GM12878 (cell line): ENCODE measurements around the gene PTPRH. TPM values are rescaled to one million over a fixed set of nuclear protein-coding genes. Genes with fewer than 3 reads are reported as not detected.

Experiments
- ATAC-seq: fragments of 200-7000 bp; cut with Tn5 transposase; 3 replicates; pipeline ENCODE4 v1.9.1; 2020; ENCODE audit warnings: mild to moderate bottlenecking, moderate library complexity
- Bru-seq: library from RNA; stranded (reverse); fragments of 400-500 nt; gene quantifications from one replicate; lab custom pipeline; 2021; lab: Mats Ljungman, UMichigan
- BruChase-seq, 2 experiments: library from RNA; stranded (reverse); fragments of 400-500 nt; gene quantifications; one replicate each; lab custom pipeline; 2021; lab: Mats Ljungman, UMichigan
- BruUV-seq: library from RNA; stranded (reverse); fragments of 400-500 nt; replicated peaks from 2 replicates; lab custom pipeline; 2021; lab: Mats Ljungman, UMichigan
- CTCF ChIA-PET: fragments of 300-600 bp; sonication (Branson Sonifier 250); formaldehyde crosslinking; extraction: SDS; loops from one replicate; lab custom pipeline; 2021; ENCODE audit warnings: inconsistent platforms; lab: Yijun Ruan, JAX
- POLR2A ChIA-PET: fragments of 350-600 bp; formaldehyde crosslinking; extraction: SDS; loops from one replicate; lab custom pipeline; 2021; ENCODE audit warnings: inconsistent platforms; lab: Charles Lee
- RAD21 ChIA-PET: fragments of 300-600 bp; sonication (Branson Sonifier 250); formaldehyde crosslinking; loops from one replicate; lab custom pipeline; 2023; ENCODE audit warnings: antibody characterized with exemption; ENCODE audit not compliant: unreplicated experiment; lab: Charles Lee
- SMC1A ChIA-PET: fragments of 300-600 bp; sonication (Branson Sonifier 250); formaldehyde crosslinking; loops from one replicate; lab custom pipeline; 2023; ENCODE audit not compliant: unreplicated experiment, uncharacterized antibody; lab: Charles Lee
- DNase-seq: peaks from one replicate; pipeline ENCODE4 v3.0.0-alpha.2; 2011; ENCODE audit warnings: low read depth, low spot score
- FAIRE-seq: peaks from 3 replicates; lab custom pipeline; 2011; peaks lifted over from hg19 to GRCh38; lab: Jason Lieb, UNC
- H2AFZ ChIP-seq: 2 replicates; pipeline ENCODE4 v1.6.0; 2011; ENCODE audit warnings: low read depth, low read length, control low read depth; ENCODE audit not compliant: control insufficient read depth
- H3K27ac ChIP-seq: 2 replicates; pipeline ENCODE4 v1.5.1; 2011; ENCODE audit warnings: control low read depth; ENCODE audit not compliant: control insufficient read depth, insufficient read depth
- H3K27me3 ChIP-seq, 2 experiments: replicated peaks in 1 of 2; 2 replicates each; pipeline versions ENCODE4 v1.6.0 to v1.6.1; 2011; ENCODE audit warnings: low read length in 1 of 2; ENCODE audit not compliant: control insufficient read depth in 2 of 2, insufficient read depth in 2 of 2
- H3K36me3 ChIP-seq, 2 experiments: 2 replicates each; pipeline ENCODE4 v1.5.1; 2011; ENCODE audit warnings: low read length in 1 of 2; ENCODE audit not compliant: control insufficient read depth in 2 of 2, insufficient read depth in 2 of 2
- H3K4me1 ChIP-seq: 2 replicates; pipeline ENCODE4 v1.6.1; 2011; ENCODE audit warnings: mild to moderate bottlenecking, low read length, moderate library complexity, mixed read lengths; ENCODE audit not compliant: control insufficient read depth, insufficient read depth
- H3K4me2 ChIP-seq: 2 replicates; pipeline ENCODE4 v1.6.0; 2011; ENCODE audit warnings: control low read depth; ENCODE audit not compliant: control insufficient read depth, insufficient read depth
- H3K4me3 ChIP-seq: fragments of 200-600 bp; sonication (generic); 2 replicates; pipeline ENCODE4 v1.5.1; 2016
- H3K79me2 ChIP-seq: 2 replicates; pipeline ENCODE4 v1.6.0; 2011; ENCODE audit warnings: low read length; ENCODE audit not compliant: control insufficient read depth, insufficient read depth
- H3K9ac ChIP-seq: 2 replicates; pipeline ENCODE4 v1.8.0; 2011; ENCODE audit warnings: low read length, control low read depth, mixed read lengths; ENCODE audit not compliant: control insufficient read depth, insufficient read depth
- H3K9me3 ChIP-seq: replicated peaks from 3 replicates; pipeline ENCODE4 v1.5.1; 2011; ENCODE audit warnings: mild to moderate bottlenecking, low read length; ENCODE audit not compliant: control insufficient read depth, insufficient read depth
- H4K20me1 ChIP-seq: 2 replicates; pipeline ENCODE4 v1.6.0; 2011; ENCODE audit not compliant: control insufficient read depth, insufficient read depth
- EGR1 ChIP-seq, 2 experiments: IDR thresholded peaks; 1 replicate in 1 of 2; 2 replicates in 1 of 2; pipeline ENCODE4 v1.6.1; 2011 to 2012; ENCODE audit warnings: low read depth in 2 of 2, low read length in 2 of 2, borderline replicate concordance in 1 of 2, mild to moderate bottlenecking in 1 of 2, moderate library complexity in 1 of 2
- MYB ChIP-seq: fragments of 150-350 bp; IDR thresholded peaks from 2 replicates; pipeline ENCODE4 v1.6.1; 2014; ENCODE audit warnings: mild to moderate bottlenecking, low read depth, low read length, borderline replicate concordance
- PAX8 ChIP-seq: fragments of 450-650 bp; IDR thresholded peaks from 2 replicates; pipeline ENCODE4 v1.6.1; 2017; ENCODE audit warnings: mild to moderate bottlenecking, moderate library complexity
- POLR2AphosphoS2 ChIP-seq: IDR thresholded peaks from 2 replicates; pipeline ENCODE4 v1.6.1; 2011; ENCODE audit warnings: low read depth, mild to moderate bottlenecking, low read length, improper control_type of control experiment, moderate library complexity
- RFX5 ChIP-seq: IDR thresholded peaks from 2 replicates; pipeline ENCODE4 v1.6.1; 2011; ENCODE audit warnings: low read depth, low read length, improper control_type of control experiment
- SRF ChIP-seq, 2 experiments: IDR thresholded peaks; 2 replicates each; pipeline ENCODE4 v1.6.1; 2011; ENCODE audit warnings: low read depth in 2 of 2, low read length in 2 of 2, mild to moderate bottlenecking in 1 of 2, moderate library complexity in 1 of 2
- YBX1 ChIP-seq: fragments of 450-650 bp; IDR thresholded peaks from 2 replicates; pipeline ENCODE4 v1.6.1; 2016; ENCODE audit warnings: antibody characterized with exemption
- WGBS: methylation state at CpG from one replicate; pipeline ENCODE4 v1.1.6; 2016; ENCODE audit warnings: low lambda C conversion rate; ENCODE audit not compliant: insufficient replicate concordance, insufficient coverage; ENCODE audit errors: missing lambda C conversion rate; 5-methylcytosine and 5-hydroxymethylcytosine counted together
- in situ Hi-C: fragments of 300-500 bp; cut with MboI; formaldehyde crosslinking; loops from 9 replicates; pipeline ENCODE4 v1.14.3; 2018; ENCODE audit warnings: mixed read lengths
- intact Hi-C: fragments of 100-400 bp; cut with micrococcal nuclease; formaldehyde crosslinking; loops from one replicate; pipeline ENCODE4 v1.14.2; 2022; ENCODE audit not compliant: unreplicated experiment
- long read RNA-seq, 2 experiments: library from polyadenylated mRNA; unstranded; transcript quantifications; one replicate each; pipeline ENCODE4 v2.0.0, GENCODE V29; 2019 to 2020
- polyA minus RNA-seq, 3 experiments: library from RNA; depleted of rRNA, polyadenylated mRNA; stranded (reverse); fragments of >200 nt; gene quantifications; 2 replicates each; pipeline ENCODE4 v1.2.3, GENCODE V29; 2011
- polyA plus RNA-seq, 11 experiments: library from polyadenylated mRNA; depleted of rRNA in 4 of 11; unstranded in 6 of 11; stranded (reverse) in 5 of 11; fragments of >200 nt; fragmentation: Nextera tagmentation in 4 of 11; fragmentation: Illumina TruSeq in 1 of 11; extraction: Ambion mirVana in 4 of 11; extraction: Trizol in 1 of 11; gene quantifications; 1 replicate in 1 of 11; 2 replicates in 10 of 11; pipeline versions ENCODE4 v1.2.1 to v1.2.3, GENCODE V29; 2011 to 2016; ENCODE audit warnings: inconsistent platforms in 2 of 11, missing spikeins in 2 of 11, low read depth in 1 of 11
- total RNA-seq, 4 experiments: library from RNA; depleted of rRNA in 3 of 4; stranded (reverse); fragments of >200 nt in 3 of 4; fragmentation: Illumina TruSeq in 1 of 4; extraction: Trizol in 1 of 4; gene quantifications; 2 replicates each; pipeline versions ENCODE4 v1.2.1 to v1.2.3, GENCODE V29; 2013 to 2021
- TF ChIP-seq, protein P1 (sequence below): IDR thresholded peaks from 2 replicates; pipeline ENCODE4 v1.6.1; 2012; ENCODE audit warnings: low read depth, low read length, improper control_type of control experiment
- TF ChIP-seq, protein P2 (sequence below): fragments of 450-650 bp; IDR thresholded peaks from 2 replicates; pipeline ENCODE4 v1.6.1; 2014; ENCODE audit warnings: mild to moderate bottlenecking
- TF ChIP-seq, protein P3 (sequence below): fragments of 450-650 bp; IDR thresholded peaks from 2 replicates; pipeline ENCODE4 v1.6.1; 2018; ENCODE audit warnings: mild to moderate bottlenecking, low read depth, moderate library complexity; ENCODE audit not compliant: partially characterized antibody

The PTPRH gene, protein sequence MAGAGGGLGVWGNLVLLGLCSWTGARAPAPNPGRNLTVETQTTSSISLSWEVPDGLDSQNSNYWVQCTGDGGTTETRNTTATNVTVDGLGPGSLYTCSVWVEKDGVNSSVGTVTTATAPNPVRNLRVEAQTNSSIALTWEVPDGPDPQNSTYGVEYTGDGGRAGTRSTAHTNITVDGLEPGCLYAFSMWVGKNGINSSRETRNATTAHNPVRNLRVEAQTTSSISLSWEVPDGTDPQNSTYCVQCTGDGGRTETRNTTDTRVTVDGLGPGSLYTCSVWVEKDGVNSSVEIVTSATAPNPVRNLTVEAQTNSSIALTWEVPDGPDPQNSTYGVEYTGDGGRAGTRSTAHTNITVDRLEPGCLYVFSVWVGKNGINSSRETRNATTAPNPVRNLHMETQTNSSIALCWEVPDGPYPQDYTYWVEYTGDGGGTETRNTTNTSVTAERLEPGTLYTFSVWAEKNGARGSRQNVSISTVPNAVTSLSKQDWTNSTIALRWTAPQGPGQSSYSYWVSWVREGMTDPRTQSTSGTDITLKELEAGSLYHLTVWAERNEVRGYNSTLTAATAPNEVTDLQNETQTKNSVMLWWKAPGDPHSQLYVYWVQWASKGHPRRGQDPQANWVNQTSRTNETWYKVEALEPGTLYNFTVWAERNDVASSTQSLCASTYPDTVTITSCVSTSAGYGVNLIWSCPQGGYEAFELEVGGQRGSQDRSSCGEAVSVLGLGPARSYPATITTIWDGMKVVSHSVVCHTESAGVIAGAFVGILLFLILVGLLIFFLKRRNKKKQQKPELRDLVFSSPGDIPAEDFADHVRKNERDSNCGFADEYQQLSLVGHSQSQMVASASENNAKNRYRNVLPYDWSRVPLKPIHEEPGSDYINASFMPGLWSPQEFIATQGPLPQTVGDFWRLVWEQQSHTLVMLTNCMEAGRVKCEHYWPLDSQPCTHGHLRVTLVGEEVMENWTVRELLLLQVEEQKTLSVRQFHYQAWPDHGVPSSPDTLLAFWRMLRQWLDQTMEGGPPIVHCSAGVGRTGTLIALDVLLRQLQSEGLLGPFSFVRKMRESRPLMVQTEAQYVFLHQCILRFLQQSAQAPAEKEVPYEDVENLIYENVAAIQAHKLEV
- not detected in 2 replicates for total RNA-seq (2013; cell fraction: nucleolus; rRNA removed)
- total RNA-seq (2014; rRNA removed) (not detected in 2 replicates), total RNA-seq (2014; rRNA removed; fragmentation: Illumina TruSeq; extraction: Trizol) (not detected in 2 replicates), total RNA-seq (2021) (0.08 and 0.13 TPM in 2 replicates), polyA plus RNA-seq (2011; rRNA removed) (not detected in 2 replicates), polyA plus RNA-seq (2014; fragmentation: Illumina TruSeq; extraction: Trizol) (not detected in 2 replicates), polyA plus RNA-seq (2014; fragmentation: Nextera tagmentation; extraction: Ambion mirVana) (not detected), polyA plus RNA-seq (2014; rRNA removed) (not detected in 2 replicates), polyA plus RNA-seq (2016; fragmentation: Nextera tagmentation; extraction: Ambion mirVana) (not detected), polyA minus RNA-seq (2011; rRNA and poly(A)+ RNA removed) (not detected in 2 replicates), Bru-seq, nascent RNA (percentile 11 among the genes with signal in this experiment), BruChase-seq, experiment 1, labeled RNA remaining after a 6-hour chase (percentile 9 among the genes with signal in this experiment), BruChase-seq, experiment 2, labeled RNA remaining after a 2-hour chase (percentile 10 among the genes with signal in this experiment)
- polyA plus RNA-seq (2011; ENCODE audit: low read depth), result not detected
- polyA plus RNA-seq (2011; cell fraction: cytosol; rRNA removed), result 0.01 TPM in 1 of 2 replicates, not detected in the other
- polyA plus RNA-seq (2011; cell fraction: nucleus; rRNA removed), result not detected in 2 replicates
- polyA plus RNA-seq (2012), result 0.13 TPM in 1 of 2 replicates, not detected in the other
- 0.31 and 0.40 TPM in 2 replicates for polyA minus RNA-seq (2011; cell fraction: cytosol; rRNA and poly(A)+ RNA removed)
- polyA minus RNA-seq (2011; cell fraction: nucleus; rRNA and poly(A)+ RNA removed), result not detected in 2 replicates
- long read RNA-seq, experiment 1, result 0 reads
- long read RNA-seq, experiment 2, result 0 reads

DNA sequence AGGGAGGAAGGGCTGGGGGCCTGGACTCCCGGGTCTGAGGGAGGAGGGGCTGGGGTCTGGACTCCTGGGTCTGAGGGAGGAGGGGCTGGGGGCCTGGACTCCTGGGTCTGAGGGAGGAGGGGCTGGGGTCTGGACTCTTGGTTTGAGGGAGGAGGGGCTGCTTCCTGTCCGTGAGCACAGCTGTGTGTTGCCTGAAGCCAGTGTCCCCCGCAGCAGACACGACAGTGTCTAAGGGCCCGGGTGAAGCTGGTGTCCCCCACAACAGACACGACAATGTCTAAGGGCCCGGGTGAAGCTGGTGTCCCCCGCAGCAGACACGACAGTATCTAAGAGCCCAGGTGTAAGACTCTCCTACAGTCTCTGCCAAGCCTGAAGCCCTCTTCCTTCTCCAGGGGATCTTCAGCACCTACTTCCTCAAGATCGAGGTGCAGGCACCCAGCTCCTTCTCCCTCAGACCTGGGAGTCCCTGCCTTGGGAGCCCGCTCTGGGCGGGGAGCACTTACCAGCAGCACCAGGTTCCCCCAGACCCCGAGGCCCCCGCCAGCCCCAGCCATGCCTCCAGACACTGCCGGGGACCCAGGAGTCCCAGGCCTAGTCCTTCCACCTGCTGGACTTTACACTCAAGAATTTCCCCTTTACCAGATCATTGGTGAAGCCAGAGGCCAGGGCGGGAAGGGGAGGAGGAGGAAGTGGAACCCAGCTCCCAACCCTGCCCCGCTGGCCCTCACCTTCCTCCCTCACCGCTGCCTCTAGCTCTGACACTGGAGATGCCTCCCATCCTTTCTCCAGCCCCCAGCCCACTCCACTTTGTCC is at the start of gene PTPRH:
TSS of gene PTPRH (minus strand) at position 622 of the 813 bp plus-strand sequence. CDS start at position 554, 68 bp downstream.
- Histone ChIP-seq H3K4me3 (no peak within 1 kb of the TSS), H3K36me3 (no peaks in the 10 kb centered on the region), H3K9me3 (peaks cover 3% of the 10 kb centered on the region; the same call in 1 of the 3 replicates), H3K4me1 (no peaks in the 10 kb centered on the region), H3K27me3 (no peaks in the 10 kb centered on the region), H4K20me1 (no peaks in the 10 kb centered on the region), H3K4me2 (no peak within 1 kb of the TSS), H2AFZ (no peak within 1 kb of the TSS), H3K27ac (no peak within 1 kb of the TSS), H3K79me2 (no peaks in the 10 kb centered on the region), H3K9ac (no peak within 1 kb of the TSS)
- in situ Hi-C loops (no loop called here), intact Hi-C loops (no loop called here)
- ATAC-seq, result no peak
- POLR2A ChIA-PET, result interaction anchor here (0.6 kb wide), 1 partner anchor 40 kb away, joined by 3 read pairs; no protein-coding TSS in a partner anchor
- CTCF ChIA-PET, result no interaction called here
- DNase-seq, result no peak
- 44% methylated on average over 16 of the region's 18 CpGs for WGBS
- RAD21 ChIA-PET, result no interaction called here
- no peak for FAIRE-seq
- SMC1A ChIA-PET, result no interaction called here
- BruUV-seq, result no TSS peak
- TF ChIP-seq YBX1 (no peak), EGR1 (IDR thresholded peaks at IDR 0.05; ENCODE audit: borderline replicate concordance in 1 of 2, low read depth in 2 of 2, low read length in 2 of 2) (no peak), SRF (IDR thresholded peaks at IDR 0.05; ENCODE audit: low read depth in 2 of 2, low read length in 2 of 2) (no peak), POLR2AphosphoS2 (no peak), RFX5 (no peak), MYB (no peak), PAX8 (no peak)
- TF ChIP-seq, protein P1, sequence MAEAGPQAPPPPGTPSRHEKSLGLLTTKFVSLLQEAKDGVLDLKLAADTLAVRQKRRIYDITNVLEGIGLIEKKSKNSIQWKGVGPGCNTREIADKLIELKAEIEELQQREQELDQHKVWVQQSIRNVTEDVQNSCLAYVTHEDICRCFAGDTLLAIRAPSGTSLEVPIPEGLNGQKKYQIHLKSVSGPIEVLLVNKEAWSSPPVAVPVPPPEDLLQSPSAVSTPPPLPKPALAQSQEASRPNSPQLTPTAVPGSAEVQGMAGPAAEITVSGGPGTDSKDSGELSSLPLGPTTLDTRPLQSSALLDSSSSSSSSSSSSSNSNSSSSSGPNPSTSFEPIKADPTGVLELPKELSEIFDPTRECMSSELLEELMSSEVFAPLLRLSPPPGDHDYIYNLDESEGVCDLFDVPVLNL, result no peak
- TF ChIP-seq, protein P2, sequence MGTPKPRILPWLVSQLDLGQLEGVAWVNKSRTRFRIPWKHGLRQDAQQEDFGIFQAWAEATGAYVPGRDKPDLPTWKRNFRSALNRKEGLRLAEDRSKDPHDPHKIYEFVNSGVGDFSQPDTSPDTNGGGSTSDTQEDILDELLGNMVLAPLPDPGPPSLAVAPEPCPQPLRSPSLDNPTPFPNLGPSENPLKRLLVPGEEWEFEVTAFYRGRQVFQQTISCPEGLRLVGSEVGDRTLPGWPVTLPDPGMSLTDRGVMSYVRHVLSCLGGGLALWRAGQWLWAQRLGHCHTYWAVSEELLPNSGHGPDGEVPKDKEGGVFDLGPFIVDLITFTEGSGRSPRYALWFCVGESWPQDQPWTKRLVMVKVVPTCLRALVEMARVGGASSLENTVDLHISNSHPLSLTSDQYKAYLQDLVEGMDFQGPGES, result no peak
- TF ChIP-seq, protein P3, sequence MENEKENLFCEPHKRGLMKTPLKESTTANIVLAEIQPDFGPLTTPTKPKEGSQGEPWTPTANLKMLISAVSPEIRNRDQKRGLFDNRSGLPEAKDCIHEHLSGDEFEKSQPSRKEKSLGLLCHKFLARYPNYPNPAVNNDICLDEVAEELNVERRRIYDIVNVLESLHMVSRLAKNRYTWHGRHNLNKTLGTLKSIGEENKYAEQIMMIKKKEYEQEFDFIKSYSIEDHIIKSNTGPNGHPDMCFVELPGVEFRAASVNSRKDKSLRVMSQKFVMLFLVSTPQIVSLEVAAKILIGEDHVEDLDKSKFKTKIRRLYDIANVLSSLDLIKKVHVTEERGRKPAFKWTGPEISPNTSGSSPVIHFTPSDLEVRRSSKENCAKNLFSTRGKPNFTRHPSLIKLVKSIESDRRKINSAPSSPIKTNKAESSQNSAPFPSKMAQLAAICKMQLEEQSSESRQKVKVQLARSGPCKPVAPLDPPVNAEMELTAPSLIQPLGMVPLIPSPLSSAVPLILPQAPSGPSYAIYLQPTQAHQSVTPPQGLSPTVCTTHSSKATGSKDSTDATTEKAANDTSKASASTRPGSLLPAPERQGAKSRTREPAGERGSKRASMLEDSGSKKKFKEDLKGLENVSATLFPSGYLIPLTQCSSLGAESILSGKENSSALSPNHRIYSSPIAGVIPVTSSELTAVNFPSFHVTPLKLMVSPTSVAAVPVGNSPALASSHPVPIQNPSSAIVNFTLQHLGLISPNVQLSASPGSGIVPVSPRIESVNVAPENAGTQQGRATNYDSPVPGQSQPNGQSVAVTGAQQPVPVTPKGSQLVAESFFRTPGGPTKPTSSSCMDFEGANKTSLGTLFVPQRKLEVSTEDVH, result no peak
